DOHH2 (cell line): ENCODE results near the gene TRAF4.

ENCODE experiments used
- H3F3A ChIP-seq: fragments of 200-600 bp; sonication (generic), shearing (Covaris generic); 2 replicates; pipeline ENCODE4 v1.6.0; 2016; ENCODE audit warnings: antibody characterized with exemption, mild to moderate bottlenecking; ENCODE audit not compliant: control insufficient read depth, insufficient read depth
- H3K27ac ChIP-seq: fragments of 200-600 bp; sonication (generic); 2 replicates; pipeline ENCODE4 v1.5.1; 2014; ENCODE audit warnings: low read depth, mild to moderate bottlenecking, low read length, moderate library complexity
- H3K27me3 ChIP-seq: fragments of 200-600 bp; sonication (generic); 2 replicates; pipeline ENCODE4 v1.6.1; 2014; ENCODE audit warnings: mild to moderate bottlenecking, low read length, mixed read lengths; ENCODE audit not compliant: control insufficient read depth
- H3K36me3 ChIP-seq: fragments of 200-600 bp; sonication (generic); 2 replicates; pipeline ENCODE4 v1.6.1; 2014; ENCODE audit warnings: mild to moderate bottlenecking, low read length, moderate library complexity, mixed read lengths; ENCODE audit not compliant: control insufficient read depth
- H3K4me1 ChIP-seq: fragments of 200-600 bp; sonication (generic); 2 replicates; pipeline ENCODE4 v1.6.1; 2014; ENCODE audit warnings: mild to moderate bottlenecking, low read length, mixed read lengths; ENCODE audit not compliant: control insufficient read depth
- H3K4me2 ChIP-seq: fragments of 200-600 bp; sonication (generic); 2 replicates; pipeline ENCODE4 v1.6.0; 2014; ENCODE audit warnings: mild to moderate bottlenecking, low read length, moderate library complexity
- H3K4me3 ChIP-seq: fragments of 200-600 bp; sonication (generic); 2 replicates; pipeline ENCODE4 v1.5.1; 2014; ENCODE audit warnings: mild to moderate bottlenecking, low read length, mixed read lengths
- H3K79me2 ChIP-seq: fragments of 200-600 bp; sonication (generic); 2 replicates; pipeline ENCODE4 v1.6.1; 2014; ENCODE audit warnings: mild to moderate bottlenecking, low read length, mixed read lengths; ENCODE audit not compliant: control insufficient read depth
- H3K9me2 ChIP-seq: fragments of 200-600 bp; sonication (generic); replicated peaks from 2 replicates; pipeline ENCODE4 v1.6.1; 2014; ENCODE audit warnings: mild to moderate bottlenecking, low read length, mixed read lengths; ENCODE audit not compliant: control insufficient read depth
- H3K9me3 ChIP-seq: fragments of 200-600 bp; sonication (generic); 2 replicates; pipeline ENCODE4 v1.6.1; 2014; ENCODE audit warnings: antibody characterized with exemption, low read length, mixed read lengths; ENCODE audit not compliant: control insufficient read depth, insufficient read depth
- H4K20me1 ChIP-seq: fragments of 200-600 bp; sonication (generic); 2 replicates; pipeline ENCODE4 v1.6.0; 2014; ENCODE audit warnings: low read depth, mild to moderate bottlenecking, antibody characterized with exemption, low read length, moderate library complexity; ENCODE audit not compliant: control insufficient read depth, insufficient read depth
- EZH2phosphoT487 ChIP-seq: fragments of 200-600 bp; sonication (generic); IDR thresholded peaks from 2 replicates; pipeline ENCODE4 v1.6.1; 2017; ENCODE audit warnings: borderline replicate concordance, mild to moderate bottlenecking, antibody characterized with exemption, low read length, moderate library complexity, mixed read lengths
- TF ChIP-seq, protein P1 (sequence below): fragments of 200-600 bp; sonication (generic); IDR thresholded peaks from one replicate; pipeline ENCODE4 v1.5.1; 2014; ENCODE audit warnings: antibody characterized with exemption, mild to moderate bottlenecking, low read depth, low read length; ENCODE audit not compliant: poor library complexity, severe bottlenecking

The TRAF4 gene

GRCh38 chr17:28749516-28750177, 5.8 kb downstream of the TRAF4 start:
- H3K9me3 ChIP-seq, result no peaks in the 10 kb centered on the region
- peaks cover 27% of the 10 kb centered on the region for H4K20me1 ChIP-seq
- H3K4me2 ChIP-seq, result peak overlapping the region; percentile 7
- H3K27me3 ChIP-seq, result no peaks in the 10 kb centered on the region
- peaks cover 30% of the 10 kb centered on the region for H3K4me1 ChIP-seq
- no peak overlapping the region for H3K4me3 ChIP-seq
- peaks cover 26% of the 10 kb centered on the region for H3F3A ChIP-seq
- H3K9me2 ChIP-seq, result no peaks in the 10 kb centered on the region
- H3K79me2 ChIP-seq, result peaks cover 53% of the 10 kb centered on the region
- H3K36me3 ChIP-seq, result peaks cover 76% of the 10 kb centered on the region
- TF ChIP-seq, protein P1, sequence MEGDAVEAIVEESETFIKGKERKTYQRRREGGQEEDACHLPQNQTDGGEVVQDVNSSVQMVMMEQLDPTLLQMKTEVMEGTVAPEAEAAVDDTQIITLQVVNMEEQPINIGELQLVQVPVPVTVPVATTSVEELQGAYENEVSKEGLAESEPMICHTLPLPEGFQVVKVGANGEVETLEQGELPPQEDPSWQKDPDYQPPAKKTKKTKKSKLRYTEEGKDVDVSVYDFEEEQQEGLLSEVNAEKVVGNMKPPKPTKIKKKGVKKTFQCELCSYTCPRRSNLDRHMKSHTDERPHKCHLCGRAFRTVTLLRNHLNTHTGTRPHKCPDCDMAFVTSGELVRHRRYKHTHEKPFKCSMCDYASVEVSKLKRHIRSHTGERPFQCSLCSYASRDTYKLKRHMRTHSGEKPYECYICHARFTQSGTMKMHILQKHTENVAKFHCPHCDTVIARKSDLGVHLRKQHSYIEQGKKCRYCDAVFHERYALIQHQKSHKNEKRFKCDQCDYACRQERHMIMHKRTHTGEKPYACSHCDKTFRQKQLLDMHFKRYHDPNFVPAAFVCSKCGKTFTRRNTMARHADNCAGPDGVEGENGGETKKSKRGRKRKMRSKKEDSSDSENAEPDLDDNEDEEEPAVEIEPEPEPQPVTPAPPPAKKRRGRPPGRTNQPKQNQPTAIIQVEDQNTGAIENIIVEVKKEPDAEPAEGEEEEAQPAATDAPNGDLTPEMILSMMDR, result no peak
- no peak for TF ChIP-seq EZH2phosphoT487
- H3K27ac ChIP-seq, result peak overlapping the region; percentile 14; the same call in 1 of the 2 replicates

DNA sequence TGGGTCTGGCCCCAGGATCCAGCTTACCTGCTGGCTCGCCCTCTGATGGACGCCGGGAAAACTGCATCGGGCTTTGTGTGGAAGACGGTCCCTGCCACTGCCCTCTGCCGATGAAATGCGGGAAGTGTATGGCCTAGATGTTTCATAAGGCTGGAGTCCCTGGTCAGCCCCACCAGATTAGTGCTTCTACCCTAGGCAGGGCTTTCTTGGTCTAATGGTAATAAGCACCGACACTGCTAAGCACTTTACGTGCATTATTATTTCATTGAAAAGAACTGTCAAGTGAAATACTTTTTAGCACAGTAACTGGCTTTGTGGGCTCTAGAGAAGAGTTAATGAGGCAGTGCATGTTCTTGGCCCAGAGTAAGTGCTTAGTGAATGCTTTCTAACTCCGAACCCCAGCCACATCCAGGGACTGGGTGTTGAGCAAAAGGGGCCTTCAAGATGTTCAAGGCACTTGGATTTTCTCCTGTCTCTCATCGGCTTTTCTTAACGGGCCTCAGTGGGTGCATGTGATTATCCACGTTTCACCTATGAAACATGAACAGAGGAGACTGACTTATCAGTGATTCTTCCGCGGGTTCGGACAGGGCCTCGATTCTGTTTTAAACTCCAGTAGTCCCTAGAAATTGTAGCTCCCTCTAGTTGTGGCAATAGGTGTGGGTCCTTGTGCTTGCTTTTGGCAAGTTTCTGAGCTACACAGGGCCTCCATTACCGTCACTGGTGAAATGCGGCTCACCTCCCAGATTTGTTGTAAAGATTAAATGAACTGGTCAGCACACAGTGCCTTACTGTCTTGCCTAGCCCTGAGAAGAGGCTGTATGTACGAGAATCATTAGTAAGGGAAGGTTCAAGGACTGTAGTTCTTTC, 6.6 kb downstream of the TRAF4 start:
- no peaks in the 10 kb centered on the region for H3K9me2 ChIP-seq
- peaks cover 26% of the 10 kb centered on the region for H3F3A ChIP-seq
- TF ChIP-seq, protein P1, result peak; percentile 97
- TF ChIP-seq EZH2phosphoT487, result no peak
- peaks cover 26% of the 10 kb centered on the region for H4K20me1 ChIP-seq
- H3K79me2 ChIP-seq, result peaks cover 45% of the 10 kb centered on the region
- H3K4me3 ChIP-seq, result no peak overlapping the region
- no peaks in the 10 kb centered on the region for H3K9me3 ChIP-seq
- H3K27me3 ChIP-seq, result no peaks in the 10 kb centered on the region
- peaks cover 69% of the 10 kb centered on the region for H3K36me3 ChIP-seq
- H3K4me1 ChIP-seq, result peaks cover 29% of the 10 kb centered on the region
- 0 out of 2 replicates have a peak overlapping the region, but pooled peaks have one; percentile 14 for H3K27ac ChIP-seq
- H3K4me2 ChIP-seq, result peak overlapping the region; percentile 6; the same call in 1 of the 2 replicates

DNA sequence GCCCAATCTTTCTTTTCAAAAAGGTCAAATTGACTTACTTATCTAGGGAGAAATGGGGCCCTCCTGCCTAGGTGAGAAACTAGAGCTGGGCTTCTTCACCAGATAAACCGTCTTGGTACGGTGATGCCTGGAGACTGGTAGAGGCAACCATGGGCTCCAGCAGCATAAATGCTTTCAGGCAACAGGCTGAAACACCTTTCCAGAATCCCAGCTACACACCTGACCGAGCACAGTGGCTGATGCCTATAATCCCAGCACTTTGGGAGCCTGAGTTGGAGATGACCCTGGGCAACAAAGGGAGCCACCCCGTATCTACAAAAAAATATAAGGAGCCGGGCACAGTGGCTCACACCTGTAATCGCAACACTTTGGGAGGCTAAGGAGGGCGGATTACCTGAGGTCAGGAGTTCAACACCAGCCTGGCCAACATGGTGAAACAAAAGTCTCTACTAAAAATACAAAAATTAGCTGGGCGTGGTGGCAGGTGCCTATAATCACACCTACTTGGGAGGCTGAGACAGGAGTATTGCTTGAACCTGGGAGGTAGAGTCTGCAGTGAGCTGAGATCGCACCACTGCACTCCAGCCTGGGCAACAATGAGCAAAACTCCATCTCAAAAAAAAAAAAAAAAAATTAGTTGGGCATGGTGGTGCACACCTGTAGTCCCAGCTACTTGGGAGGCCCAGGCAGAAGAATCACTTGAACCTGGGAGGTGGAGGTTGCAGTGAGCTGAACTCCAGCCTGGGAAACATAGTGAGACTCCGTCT, 8.0 kb downstream of the TRAF4 start:
- TF ChIP-seq, protein P1, result no peak
- no peak for TF ChIP-seq EZH2phosphoT487
- Histone ChIP-seq H3K27me3 (no peaks in the 10 kb centered on the region), H4K20me1 (peaks cover 15% of the 10 kb centered on the region; the same call in 1 of the 2 replicates), H3F3A (peaks cover 26% of the 10 kb centered on the region), H3K4me2 (no peak overlapping the region), H3K36me3 (peaks cover 56% of the 10 kb centered on the region), H3K9me3 (no peaks in the 10 kb centered on the region), H3K79me2 (peaks cover 31% of the 10 kb centered on the region), H3K4me3 (no peak overlapping the region), H3K9me2 (no peaks in the 10 kb centered on the region), H3K4me1 (peaks cover 15% of the 10 kb centered on the region), H3K27ac (no peak overlapping the region)
